T-helper 22 cell (primary cell): ENCODE measurements around the gene HSPBAP1.
"Not testable (repeated sequence)": the region's sequence is repeated elsewhere in the genome, so short reads cannot be mapped to it uniquely, and the experiment has no call there.

Experiments
- DNase-seq: peaks from one replicate; pipeline ENCODE4 v3.0.0-alpha.2; 2020; ENCODE audit warnings: low read depth

Gene HSPBAP1

DNA sequence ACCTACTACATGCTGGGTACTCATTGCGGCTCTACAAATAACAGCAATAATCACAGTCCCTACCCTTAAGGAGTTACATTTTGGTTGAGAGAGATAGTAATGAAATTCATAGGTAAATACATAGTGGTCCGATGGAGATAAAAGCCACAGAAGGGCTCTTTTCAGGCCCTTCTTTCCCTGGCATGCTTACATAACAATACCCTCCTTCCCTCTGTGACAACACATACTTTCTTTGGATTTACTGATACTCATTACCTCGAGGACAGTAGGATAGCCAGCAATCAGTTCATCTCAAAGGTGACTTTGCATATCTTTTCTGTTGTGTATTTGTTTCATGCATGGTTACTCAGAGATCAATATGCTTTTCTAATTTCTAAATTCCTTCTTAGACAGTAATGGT, 54.5 kb downstream of the HSPBAP1 start:
- DNase-seq, result no peak

DNA sequence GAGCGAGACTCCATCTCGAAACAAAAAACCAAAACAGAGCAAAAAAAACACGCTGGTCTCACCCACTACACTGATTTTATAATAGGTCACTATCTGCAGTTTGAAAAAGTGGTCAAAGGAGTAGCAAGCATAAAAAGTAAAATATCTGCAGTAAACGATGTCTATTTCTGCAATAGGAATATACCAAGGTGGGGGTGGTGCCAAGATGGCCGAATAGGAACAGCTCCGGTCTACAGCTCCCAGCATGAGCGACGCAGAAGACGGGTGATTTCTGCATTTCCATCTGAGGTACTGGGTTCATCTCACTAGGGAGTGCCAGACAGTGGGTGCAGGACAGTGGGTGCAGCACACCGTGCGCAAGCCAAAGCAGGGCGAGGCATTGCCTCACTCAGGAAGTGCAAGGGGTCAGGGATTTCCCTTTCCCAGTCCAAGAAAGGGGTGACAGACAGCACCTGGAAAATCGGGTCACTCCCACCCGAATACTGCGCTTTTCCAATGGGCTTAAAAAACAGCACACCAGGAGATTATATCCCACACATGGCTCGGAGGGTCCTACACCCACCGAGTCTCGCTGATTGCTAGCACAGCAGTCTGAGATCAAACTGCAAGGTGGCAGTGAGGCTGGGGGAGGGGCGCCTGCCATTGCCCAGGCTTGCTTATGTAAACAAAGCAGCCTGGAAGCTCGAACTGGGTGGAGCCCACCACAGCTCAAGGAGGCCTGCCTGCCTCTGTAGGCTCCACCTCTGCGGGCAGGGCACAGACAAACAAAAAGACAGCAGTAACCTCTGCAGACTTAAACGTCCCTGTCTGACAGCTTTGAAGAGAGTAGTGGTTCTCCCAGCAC, 60.7 kb downstream of the HSPBAP1 start:
- DNase-seq, result not testable (repeated sequence)

DNA sequence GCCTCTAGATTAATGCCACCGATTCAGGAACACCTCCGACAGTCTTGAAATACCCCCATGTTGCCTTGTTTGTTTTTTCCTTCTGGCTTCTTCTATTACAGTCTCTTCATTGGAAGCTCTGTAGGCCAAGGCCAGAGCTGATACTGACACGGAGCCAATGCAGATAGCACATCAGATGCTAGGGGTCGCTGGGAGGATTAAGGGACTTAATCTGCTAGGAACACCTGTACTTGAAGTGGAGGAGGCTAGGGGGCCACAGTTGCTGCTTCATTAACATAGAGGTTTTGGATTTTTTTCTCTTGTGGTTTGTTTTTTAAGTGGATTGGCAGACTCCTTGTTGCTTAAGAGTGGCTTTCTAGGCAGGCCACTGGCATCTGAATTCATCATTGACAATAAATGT, 63.4 kb downstream of the HSPBAP1 start:
- DNase-seq, result no peak

DNA sequence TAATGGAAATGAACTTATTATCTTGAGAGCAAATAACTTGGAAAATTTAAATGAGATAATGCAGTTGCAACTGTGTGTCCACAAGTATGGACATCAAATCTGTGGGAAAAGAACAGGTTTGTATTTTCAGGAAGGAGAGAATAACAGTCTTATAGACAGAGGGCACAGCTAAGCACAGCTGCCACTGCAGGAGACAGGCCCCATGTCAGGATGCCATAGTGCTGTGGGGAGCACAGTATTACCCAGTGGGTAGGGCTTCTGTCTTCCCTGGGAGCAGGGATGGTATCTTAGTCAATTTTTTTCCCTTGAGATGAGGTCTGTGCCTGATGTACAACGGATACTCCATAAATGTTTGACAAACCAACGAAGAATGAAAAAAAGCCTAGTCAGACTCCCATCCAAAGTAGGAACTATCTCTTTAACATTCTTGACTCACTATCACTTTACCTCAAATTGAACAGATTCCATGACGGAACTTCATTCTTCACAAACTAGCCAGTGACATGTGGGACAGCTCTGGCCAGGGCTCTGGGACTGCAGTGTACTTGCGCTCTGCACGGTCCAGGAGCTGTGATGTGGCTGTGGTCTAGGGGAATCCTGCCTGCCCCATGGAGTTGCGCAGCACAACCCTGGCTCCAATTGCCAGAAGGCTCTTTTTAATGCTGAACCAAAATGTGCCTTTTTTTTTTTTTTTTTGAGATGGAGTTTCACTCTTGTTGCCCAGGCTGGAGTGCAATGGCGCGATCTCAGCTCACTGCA, 64.7 kb downstream of the HSPBAP1 start:
- no peak for DNase-seq

DNA sequence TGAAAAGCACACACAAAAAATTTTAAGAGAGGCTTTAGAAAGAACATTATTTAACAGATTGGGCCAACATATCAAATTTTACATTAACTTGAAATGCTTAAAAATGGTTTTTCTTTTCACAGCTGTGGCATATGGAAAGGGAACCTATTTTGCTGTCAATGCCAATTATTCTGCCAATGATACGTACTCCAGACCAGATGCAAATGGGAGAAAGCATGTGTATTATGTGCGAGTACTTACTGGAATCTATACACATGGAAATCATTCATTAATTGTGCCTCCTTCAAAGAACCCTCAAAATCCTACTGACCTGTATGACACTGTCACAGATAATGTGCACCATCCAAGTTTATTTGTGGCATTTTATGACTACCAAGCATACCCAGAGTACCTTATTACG, 65.4 kb downstream of the HSPBAP1 start:
- DNase-seq, result no peak

DNA sequence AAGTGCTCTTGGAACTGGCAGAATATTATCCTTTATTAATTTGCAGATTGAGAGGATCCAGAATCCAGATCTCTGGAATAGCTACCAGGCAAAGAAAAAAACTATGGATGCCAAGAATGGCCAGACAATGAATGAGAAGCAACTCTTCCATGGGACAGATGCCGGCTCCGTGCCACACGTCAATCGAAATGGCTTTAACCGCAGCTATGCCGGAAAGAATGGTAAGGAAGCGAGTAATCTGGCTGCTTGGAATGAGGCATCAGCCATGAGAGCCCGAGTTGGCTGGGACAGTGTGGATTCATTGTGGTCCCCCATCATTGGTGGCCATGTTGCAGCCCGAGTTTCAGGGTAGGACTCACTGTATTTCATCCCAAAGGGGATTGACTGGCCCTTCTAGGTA, 65.9 kb downstream of the HSPBAP1 start:
- no peak for DNase-seq

DNA sequence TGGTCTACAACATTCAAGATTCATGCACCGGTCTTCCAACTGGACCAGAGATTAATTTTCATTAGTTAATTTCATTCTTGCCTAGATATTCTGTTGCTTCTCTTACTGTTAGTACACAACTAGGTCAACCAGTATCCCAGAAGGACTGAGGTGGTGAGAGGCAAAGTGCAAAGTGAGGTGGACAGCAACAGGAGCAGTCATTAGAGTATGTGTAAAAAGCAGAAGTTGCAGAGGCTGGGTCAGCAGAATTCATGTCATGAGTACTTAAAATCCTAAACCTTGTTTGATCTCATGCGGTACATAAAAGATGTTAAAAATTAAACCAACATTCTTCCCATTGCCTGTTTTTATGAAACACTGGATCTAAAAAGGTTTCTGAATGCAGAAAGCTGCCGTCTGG, 66.3 kb downstream of the HSPBAP1 start:
- no peak for DNase-seq

DNA sequence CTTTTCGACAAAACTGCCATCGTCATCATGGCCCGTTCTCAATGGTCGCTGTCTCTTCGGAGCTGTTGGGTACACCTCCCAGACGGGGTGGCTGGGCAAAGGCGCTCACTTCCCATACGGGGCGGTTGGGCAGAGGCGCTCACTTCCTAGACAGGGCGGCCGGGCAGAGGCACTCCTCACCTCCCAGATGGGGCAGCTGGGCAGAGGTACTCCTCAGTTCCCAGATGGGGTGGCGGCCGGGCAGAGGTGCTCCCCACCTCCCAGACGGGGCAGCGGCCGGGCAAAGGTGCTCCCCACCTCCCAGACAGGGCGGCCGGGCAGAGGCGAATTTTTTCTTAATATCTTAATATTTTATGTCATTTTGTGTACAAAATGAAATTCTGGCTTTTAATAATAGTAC, 68.5 kb downstream of the HSPBAP1 start:
- DNase-seq, result no peak

DNA sequence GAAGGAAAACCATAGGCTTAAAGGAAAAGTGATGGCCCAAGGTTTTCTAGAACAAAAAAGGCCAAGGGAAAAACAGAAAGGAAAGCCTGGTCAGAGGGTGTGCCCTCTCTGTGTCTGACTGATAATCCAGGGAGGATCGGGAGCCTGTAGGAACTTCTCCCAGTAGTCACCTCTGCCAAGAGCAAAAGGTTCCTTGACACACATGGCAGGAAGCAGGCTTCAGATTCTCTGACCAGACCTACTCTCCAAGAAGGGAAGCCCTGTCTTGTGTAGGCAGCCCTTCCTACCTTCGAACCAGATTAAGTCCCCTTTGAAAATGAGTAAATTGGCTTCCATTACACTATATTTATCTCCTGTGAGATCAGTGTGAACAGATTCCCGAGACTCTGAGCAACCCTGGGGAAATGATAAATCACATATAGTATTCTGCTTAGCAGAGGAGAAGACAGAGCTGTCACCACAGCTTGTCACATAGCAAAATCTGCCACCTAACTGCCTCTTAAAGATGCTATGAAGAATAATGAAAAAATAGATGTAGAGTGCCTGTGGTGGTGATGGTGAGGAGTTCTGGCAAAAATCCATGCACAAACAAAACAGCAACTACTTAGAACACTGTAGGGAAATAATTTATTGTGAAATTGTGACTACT, 74.2 kb downstream of the HSPBAP1 start:
- no peak for DNase-seq

DNA sequence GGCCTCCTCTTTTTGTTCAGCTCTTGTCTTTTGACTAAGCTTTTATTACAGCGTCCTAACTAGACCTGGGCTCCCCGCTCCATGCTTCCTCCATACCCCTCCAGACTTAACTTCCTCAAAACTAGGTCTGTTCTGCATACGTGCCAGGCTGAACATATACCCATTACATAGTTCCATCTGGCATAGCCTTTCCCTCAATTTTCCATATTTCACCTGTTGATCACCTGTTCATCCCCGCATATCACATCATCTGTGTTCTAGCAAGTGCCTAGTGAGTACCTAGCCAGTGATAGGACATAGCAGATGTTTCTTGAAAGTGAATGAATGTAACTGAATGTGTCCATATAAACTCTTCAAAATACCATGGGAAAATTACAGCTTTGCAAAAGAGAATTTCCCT, 77.0 kb downstream of the HSPBAP1 start:
- no peak for DNase-seq

DNA sequence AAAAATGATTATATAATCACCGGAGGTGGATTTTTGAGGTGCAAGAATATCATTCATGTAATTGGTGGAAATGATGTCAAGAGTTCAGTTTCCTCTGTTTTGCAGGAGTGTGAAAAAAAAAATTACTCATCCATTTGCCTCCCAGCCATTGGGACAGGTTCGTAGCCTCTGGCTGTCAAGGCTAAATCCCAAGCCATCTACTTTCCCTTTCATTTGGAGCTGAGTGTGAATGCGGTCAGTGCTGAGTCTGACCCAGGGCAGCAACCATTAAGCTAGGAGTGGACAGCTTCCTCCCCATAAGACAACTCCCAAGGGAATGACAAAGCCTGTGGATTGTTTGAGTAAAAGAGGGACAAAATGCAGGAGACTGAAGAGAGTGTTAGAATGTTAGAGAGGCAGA, 79.4 kb downstream of the HSPBAP1 start:
- no peak for DNase-seq

DNA sequence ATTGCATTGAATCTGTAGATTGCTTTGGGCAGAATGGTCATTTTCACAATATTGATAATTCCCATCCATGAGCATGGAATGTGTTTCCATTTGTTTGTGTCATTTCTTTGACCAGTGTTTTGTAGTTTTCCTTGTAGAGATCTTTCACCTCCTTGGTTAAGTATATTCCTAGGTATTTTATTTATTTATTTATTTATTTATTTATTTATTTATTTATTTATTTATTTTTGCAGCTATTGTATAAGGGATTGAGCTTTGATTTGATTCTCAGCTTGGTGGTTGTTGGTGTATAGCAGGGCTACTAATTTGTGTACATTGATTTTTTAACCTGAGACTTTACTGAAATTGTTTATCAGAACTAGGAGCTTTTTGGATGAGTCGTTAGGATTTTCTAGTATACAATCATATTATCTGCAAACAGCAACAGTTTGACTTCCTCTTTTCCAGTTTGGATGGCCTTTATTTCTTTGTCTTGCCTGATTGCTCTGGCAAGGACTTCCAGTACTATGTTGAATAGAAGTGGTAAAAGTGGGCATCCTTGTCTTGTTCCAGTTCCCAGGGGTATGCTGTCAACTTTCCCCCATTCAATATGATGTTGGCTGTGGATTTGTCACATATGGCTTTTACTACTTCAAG, 82.9 kb downstream of the HSPBAP1 start:
- DNase-seq, result not testable (repeated sequence)

DNA sequence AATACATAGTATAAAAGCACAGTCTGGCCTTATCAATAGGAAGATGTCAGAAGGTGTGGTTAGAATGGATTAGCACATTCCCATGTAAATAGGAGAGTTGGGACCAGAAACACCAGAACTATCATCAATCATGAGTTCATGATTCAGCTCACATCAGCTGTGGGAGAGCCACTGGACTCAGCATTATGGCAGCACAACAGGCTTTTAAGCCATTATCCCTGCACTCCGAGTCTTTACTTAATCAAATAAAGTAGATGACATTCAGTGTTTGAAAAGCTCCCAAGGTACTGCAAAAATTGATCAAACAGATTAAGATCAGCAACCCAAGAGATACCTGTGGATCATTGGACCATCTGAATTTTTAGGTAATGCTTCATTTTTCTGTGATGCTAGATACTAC, 88.3 kb downstream of the HSPBAP1 start:
- DNase-seq, result no peak

DNA sequence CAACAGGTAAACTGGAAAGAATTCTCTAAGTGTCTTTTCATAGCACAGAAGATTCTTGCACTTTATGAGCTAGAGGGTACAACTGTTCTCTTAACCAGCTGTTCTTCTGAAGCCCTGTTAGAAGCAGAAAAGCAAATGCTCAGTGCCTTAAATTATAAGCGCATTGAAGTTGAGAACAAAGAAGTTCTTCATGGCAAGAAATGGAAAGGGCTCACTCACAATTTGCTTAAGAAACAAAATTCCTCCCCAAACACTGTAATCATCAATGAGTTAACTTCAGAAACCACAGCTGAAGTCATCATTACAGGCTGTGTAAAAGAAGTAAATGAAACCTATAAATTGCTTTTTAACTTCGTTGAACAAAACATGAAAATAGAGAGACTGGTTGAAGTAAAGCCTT, 93.4 kb downstream of the HSPBAP1 start:
- no peak for DNase-seq

DNA sequence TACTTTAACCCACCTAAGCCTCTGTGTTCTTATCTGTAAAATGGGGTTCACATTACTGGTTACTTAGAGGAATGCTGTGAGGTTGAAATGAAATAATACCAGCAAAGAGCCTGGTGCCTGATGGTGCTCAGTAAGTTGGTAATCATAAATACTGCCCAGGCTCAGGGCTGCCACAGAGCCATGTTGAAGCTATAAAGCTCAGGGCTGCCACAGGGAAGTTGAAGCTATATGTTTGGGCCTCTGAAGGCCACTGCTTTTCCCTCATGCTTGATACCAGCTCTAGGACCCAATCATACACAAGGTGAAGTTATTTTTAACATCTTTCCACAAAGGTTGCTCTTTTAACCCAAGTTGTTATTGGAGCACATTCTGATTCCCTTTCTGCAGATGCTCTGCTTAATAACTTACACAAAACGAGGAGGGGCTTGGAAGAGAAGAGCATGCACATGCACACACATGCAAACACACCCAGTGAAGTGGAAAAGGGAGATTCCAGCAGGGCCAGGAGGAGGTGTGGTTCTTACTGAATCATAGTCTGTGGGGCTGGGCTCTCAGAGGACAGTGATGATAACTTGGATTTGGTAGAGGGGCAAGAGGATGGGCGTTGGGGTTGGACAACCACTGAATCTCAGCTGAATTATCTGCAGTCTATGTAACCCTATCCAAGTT, 95.5 kb downstream of the HSPBAP1 start:
- DNase-seq, result no peak

DNA sequence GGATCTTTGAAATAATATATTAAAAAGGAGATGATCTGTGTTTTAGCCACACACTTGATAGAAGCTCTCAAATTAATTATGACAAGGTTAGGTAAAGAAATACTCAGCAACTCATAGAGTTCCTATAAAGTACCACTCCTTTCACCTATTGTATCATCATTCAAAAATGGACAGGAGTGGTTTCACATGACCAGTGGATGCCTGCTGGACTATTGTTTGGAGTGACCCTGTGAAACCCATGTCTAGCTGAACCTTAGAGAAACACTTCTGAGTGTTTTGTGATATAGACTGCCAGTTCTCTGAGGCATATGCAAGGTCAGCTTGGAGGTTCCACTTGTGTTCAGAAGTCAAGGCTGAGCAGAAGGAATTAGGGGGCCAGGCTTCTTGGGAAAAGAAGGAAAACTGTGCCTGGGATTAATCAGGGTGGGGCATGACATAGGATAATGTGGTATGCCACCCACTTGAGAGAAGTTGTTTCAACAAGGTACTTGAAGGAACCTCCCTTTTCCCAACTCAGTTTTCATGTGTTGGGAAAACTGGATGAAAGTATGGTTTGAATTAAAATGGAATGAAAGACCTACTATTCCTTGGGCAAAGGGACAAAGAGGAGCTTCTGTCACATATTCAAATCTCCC, 97.6 kb downstream of the HSPBAP1 start:
- no peak for DNase-seq

DNA sequence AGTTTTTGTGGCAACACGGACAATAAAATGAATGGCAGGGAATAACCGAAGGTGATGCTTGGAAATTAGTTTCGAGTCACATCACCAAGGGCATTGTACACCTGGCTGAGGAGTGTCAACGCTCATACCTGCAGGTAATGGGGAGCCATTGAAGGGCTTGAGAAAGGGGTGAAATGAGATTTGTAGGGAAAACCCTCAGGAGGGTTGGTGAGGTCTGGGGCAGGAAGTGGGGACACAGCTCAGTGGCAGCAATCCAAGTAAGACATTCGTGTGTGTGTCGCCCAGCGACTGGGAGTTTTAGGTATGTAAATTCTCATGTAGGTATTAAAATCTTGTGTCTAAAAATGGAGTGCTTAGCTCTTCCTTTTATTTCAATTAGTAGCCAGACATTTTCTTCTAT, 98.7 kb downstream of the HSPBAP1 start:
- DNase-seq, result no peak

DNA sequence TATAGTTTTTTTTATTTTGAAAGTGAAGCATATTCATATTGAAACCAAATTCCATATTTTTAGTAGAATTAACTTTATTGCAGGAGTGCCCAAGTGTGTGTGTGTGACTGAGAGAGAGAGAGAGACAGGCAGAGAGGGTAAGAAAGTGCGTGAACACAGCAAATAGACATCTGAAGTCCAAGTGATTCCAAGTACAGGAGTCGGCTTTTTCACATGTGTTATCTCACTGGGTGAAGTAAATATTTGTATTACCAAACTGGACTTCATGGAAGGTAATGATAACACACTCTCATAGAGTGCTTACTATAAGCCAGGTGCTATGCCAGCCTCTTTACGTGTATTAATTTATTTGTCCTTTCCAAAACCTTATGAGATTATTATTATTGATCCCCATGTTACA, 101.0 kb downstream of the HSPBAP1 start:
- DNase-seq, result no peak

DNA sequence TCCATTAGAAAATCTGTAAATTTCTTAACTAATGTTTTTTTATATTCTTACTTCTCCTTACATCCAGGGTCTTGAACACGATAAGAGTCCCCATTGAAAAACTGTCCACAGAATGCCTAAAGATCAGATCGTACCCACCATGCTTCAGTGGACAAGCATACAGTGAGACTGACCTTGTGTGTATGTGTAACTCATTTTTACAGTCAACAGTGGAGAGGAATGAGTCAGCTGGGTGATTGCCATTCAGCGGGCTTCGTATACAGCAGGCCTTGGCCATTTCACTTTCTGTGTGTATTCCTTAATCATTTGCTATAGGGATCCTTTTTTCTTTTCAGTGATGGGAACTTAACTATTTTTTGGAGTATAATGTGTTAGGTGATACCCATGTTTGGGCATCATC, 102.4 kb downstream of the HSPBAP1 start:
- DNase-seq, result no peak

DNA sequence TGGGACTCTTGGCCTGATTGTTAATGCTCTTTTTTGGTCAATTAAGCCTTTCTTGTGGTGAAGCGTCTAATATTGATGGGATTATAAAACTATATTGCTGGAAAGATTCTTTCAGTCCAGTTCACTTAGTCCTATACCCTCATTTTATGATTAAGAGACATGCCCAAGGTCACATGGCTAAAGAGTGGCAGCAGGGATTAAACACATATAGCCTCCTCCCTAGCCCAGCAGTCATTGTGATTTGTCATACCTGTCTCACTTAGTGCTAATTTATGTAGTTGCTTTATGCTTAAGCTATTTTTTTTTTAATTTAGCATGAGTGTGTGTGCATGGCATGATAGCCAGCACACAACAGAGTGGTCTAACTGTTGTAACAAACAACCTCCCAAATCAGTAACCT, 103.5 kb downstream of the HSPBAP1 start:
- DNase-seq, result no peak
